HG03460 (cell line): ENCODE data around the gene SEMA3C.

ENCODE experiments used
- ATAC-seq: cut with Tn5 transposase; IDR thresholded peaks from one replicate; pipeline ENCODE4 v1.9.1; 2021; ENCODE audit not compliant: unreplicated experiment

Gene SEMA3C

DNA sequence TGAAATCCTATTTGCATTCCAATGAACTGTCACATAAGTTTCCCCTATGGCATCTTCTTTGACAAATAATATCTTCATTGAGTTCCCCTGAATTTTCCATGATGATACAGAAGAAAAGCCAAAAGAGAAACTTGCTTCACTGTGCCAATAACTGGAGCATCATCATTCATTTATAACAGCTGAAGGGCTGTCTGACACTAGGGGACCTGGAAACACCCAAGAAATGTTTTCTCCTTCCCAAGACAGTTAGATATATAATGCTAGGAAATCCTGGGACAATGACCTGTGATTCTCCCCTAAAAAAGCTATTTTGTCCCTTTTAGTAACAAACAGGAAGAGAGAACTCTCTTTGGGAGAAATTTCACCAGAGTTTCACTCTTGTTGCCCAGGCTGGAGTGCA is 133.6 kb downstream of the SEMA3C start:
- no peak for ATAC-seq

DNA sequence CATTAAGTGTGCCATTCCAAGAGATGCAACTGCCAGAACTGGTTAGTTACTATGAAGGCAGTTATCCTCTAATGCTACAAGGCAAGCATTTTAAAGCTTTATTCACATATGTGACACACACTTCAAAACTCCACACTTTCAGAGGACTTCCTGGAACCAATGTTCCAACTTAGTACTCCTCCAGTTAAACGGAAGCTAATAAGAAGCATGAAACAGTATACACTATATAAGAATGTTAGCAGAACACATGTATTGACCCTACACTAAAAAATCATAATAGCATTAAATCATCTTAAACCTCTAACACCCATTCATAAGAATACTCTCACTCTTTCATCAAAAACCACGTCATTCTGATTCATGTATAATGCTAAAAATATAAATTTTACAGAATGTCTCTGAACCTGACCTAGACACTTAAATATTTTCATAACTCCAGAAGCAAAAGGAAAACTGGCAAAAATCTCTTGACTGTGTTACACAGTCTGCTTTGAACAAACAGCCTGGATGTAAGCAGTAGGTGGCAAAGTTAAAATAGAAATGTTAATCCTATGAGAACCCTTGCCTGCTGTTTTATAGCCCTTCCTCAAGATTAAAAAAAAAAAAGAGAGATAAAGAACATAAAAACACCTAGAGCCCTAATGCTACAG is 135.0 kb downstream of the SEMA3C start:
- ATAC-seq, result no peak

DNA sequence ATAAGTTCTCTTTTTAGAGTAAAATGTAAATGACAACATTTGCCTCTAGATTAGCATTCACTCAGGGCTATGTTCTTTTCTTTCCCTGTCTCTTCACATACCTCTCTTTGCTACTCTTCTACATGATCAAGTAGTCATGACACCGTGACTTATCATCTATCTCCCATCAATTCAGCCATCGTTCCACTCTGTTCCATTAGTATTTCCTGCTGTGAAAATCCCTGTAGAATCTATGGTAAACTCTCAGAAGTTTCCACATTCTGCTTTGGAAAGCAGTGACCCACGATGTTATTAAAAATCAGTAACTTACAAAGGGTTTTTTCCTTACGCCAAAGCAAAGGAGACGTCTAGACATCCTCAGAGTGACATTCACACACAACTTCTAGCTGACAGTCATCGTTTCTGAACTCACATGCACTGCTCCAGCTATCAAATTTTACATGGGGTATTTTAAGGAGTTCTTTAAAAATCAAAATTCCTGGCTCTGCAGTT is 135.6 kb downstream of the SEMA3C start:
- no peak for ATAC-seq

DNA sequence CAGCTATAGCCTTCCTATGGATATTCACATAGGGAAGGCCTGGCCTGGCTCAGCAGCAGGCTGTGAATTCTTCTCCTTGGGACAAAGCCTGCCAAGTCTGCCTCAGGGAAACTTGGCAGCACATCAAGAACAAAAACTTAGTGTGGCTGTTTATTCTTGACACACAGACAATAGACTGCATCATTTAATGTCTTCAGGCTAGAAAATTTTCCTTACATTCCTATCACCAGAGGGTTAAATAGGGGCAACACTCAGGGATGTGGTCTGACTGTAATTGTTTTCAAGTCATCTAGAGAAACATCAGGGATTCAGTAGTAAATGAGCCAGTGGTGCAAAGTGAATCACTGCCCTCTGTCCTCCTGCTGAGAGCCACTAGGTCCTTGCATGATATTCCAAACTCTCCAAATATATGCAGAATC is 137.3 kb downstream of the SEMA3C start:
- ATAC-seq, result no peak

DNA sequence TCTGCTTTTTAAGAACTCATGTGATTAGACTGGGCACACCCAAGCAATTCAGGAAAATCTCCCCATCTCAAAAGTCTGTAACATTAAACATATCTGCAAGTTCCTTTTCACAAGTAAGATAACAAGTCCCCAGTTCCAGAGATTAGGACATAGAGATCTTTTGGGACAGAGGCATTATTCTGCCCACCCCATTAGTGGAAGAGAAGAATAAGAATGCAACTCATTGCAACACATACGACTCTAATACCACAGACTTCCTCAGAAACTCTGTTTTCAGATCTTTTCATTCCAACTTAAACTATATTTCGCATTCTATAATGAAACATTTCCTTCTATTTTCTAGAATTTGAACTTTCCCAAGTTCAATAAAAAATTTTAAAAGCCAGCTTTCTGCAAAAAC is 137.7 kb downstream of the SEMA3C start:
- no peak for ATAC-seq

DNA sequence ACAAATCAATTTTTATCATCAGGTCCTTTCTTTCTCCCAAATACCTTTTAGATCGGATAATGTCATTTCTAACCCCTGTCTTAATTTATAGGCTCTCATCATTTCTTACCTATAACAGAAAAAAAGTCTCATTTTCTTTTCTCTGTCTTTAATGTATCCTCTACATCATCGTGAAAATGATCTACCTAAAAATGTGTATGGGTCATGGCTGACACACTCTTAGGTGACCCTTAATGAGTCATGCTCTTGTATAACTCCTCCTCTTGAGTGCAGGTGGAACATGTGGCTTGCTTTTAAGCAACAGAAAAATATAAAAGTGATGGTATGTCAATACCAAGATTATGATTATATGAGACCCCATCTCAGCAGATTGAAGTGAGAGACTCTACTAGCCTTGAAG is 139.4 kb downstream of the SEMA3C start:
- ATAC-seq, result no peak

DNA sequence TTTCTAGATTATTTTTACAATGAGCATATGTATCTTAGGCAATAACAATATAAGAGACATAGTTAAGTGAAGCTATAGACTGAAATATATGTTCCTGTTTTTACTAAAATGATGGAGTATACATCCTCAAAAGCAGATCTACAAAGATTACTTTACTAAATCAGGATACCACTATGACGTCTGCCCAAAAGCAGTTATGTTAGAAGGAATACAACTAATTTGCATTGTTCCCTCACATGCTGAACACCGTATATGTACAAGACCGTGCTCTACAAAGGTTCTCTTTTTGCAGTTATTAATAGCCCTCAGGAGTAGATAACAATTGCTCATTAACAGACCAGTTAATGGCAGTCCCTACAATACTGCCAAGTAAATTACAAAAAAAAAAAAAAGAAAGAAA is 143.0 kb downstream of the SEMA3C start:
- ATAC-seq, result no peak

DNA sequence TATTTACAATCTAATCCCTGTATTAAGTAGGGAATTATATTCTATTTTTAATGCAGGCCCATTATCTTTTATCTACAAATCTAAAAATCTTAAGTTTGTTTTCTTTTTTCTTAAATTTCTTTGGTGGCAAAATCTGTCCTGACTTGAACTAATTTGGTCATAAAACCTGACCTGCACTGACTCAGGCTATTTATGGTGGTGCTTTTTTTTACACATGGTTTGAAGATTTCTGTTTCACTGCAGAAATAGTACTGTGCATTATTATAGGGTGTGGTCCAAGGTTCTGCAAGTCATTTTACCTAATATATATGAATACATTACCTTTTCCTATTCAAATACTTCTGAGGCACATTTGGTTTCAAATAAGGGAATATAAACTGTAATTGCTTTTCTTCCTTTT is 143.4 kb downstream of the SEMA3C start:
- ATAC-seq, result no peak

DNA sequence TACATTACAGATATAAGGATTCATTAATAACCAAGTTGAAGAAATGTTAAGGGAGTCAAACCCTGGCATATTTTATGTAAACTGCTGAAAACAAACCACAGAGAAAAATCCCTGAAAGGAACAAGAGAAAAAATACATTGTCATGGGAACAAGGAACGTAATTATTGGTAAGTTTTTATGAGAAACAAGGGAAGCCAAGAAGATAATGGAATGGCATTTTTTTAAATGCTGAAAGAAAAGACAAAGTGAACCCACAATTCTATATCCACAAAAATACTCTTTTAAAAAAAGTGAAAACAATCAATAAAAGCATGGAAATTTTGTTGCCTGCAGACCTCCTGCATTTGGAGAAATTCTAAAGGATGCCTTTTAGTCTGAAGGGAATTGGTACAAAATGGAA is 144.0 kb downstream of the SEMA3C start:
- no peak for ATAC-seq

DNA sequence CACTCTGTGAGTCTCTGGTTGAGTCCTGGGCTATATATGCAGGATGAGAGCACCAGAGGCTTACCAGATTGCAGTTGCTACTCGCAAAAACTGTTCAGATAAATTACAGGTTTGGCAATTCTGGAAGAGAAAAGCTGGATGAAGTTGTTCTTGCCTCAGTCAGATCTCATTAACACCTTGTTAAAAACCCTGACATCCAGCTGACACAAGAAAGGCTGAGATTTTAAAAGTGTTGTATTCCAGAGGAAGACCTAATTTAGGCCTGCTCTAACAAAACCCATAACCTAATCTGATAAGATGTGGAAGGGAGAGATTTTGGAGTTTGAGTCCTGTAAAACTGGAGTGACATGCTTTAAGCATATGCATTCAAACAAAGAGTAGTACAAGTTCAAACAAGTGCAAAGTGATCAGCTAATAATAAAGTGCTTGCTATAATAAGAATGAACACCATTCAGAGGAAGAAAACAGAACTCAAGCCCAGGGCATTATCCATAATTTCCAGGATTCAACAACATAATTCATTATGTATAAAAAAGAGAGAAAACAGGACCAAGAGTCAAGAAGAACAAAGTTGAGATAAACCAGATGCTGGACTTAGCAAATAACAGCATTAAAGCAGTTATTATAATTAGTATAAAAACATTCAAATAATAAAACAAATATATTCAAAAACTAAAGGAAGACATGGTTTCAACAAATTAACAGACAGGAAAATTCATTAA is 144.9 kb downstream of the SEMA3C start:
- ATAC-seq, result no peak

DNA sequence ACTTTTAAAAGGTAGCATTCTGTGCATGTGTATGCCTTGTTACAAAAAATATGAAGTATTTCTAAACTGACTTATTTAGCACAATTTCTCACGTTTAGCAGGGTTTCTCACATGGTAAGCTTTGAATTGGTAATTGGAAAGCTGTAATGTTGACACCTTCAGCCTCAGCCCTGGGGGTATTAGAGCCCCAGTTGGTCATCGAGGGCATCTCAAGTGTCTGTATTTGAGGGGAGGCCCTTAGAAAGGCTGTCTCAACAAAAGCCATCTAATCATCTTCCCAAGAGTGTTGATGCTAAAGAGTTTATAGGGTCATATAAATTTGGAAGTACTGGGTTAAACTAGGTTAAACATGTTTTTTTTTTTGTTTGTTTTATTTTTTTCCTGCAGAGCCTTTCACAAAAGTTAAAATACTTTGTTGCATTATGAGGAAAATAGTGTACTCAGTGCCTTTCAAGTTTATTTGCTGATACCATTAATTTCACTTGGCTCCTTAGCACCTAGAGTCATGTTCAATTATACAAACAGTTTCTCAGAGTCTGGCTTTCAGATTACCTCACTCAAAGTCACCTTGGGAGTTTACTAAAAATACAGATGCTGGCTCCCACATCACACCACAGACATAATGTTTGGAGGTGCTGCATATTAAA is 146.4 kb downstream of the SEMA3C start:
- ATAC-seq, result no peak

DNA sequence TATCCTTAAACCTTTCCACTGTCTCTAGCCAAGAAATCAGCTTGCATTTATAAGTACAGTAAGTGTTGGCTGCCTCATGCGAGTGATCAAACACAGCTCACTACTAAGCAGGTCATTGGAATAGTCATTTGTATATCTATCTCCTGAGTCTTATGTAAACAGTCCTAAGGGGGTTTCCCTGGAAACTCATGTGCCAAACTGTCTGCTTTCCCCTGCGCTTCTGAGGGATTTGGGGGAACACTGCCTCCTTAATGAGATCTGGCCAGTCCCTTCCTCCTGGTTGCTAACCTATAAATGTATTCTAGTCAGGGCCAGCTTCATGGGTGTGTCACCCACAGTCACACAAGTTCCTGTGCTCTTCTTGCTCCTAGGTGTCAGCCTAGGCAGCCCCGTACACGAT is 147.3 kb downstream of the SEMA3C start:
- no peak for ATAC-seq

DNA sequence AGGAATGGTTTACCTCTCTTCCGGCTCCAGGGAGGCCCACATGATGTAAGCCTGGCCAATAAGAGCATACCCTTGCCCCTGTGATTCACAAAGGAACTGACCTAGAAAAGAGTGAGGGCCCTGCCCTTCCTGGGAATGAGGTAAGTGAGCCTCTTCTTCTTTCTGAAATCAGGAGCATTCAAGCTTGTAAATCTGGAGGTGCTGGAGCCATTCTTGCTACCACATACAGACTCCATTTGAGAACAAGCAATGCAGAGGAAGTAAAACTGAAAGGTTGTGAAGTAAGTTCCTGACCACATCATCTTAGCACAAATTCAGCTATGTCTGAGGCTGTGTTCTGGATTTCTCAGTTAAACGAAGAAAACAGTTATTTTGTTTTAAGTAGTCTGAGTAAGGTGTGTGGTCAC is 148.2 kb downstream of the SEMA3C start:
- ATAC-seq, result peak; percentile 73

DNA sequence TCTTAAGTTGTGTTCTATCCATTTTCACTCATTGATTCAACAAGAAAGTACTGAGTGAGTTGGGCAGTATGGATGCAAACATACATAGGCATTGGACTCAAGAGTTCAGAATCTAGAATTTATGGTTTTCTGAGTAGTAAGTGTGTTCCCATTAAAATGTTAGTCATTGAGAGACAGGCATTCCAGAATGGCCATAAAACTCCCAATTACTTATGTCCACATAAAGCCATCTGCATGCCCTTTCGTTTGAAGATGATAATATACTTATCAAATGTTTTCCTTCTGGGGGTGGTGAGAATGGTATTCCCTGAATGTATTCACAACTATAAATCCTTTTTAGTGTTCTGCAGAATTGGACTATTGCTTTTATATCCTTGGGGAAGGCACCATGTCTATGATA is 148.8 kb downstream of the SEMA3C start:
- ATAC-seq, result no peak

DNA sequence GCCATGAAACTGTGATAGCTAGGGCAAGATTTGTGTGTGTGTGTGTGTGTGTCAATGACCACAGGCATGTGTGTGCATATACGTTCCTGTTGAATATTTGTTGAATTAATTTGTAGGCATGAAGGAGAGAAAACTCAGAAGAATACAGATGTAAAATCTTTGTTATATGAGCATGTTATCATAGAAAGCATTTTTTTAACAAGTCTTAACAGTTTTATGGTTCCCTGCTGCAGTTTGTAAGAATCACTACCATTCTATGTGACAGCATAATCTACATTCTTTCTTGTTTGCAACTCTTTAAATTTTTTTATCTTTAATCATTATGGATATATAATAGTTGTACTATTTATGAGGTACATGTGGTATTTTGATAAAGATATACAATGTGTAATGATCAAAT is 150.1 kb downstream of the SEMA3C start:
- no peak for ATAC-seq

DNA sequence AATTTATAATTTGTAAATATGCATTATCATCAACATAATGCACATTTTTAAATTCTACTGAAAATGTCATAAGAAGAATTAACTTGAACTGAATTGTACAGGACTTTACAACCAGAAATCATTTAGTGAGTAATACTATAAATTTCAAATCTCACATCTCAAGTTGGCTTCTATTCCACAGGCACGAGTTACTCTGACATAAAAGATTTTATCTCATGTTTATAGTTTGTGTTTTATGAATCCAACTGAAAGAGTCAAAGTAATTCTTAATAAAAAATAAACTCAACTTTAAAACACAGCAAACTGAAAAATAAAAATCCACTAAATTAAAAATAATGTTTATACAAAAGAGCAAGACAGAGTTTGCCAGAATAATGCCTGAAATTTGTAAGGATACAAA is 151.2 kb downstream of the SEMA3C start:
- no peak for ATAC-seq

DNA sequence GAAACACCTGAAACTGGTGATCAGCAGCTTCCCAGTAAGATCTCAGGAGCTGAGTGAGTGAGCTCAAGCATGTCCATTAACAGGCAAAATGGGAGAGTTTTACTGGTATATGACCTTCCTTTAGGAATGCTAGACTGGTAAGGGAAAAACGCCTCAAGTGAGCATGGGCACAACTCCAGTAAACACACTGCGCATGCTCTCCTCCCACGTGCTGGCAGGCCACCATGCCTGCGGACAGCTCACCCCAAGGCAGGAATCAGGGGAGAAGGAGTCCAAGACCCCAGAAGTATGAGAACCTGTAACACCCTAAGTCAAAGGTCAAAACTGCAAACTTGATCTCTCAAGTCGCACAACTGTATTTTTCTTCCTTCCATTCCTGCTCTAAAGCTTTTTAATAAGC is 152.1 kb downstream of the SEMA3C start:
- no peak for ATAC-seq

DNA sequence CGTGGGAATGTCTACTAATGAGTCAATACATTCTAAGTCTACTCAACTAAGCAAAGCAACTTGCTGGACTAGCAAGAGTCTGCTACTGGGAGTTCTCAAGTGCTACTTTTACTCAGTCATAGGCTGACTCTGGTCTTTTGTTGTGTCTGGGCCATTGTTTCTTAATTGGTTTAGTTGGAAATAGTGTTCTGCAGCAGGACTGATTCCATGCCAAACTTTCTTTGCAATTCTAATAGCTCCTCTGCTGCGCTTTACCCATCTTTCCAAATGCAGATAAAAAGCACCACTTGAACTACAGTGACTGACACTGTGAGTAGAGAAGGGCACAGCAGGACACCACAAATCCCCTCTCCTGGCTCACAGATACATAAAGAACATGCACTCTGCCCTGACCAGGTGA is 154.7 kb downstream of the SEMA3C start:
- no peak for ATAC-seq

DNA sequence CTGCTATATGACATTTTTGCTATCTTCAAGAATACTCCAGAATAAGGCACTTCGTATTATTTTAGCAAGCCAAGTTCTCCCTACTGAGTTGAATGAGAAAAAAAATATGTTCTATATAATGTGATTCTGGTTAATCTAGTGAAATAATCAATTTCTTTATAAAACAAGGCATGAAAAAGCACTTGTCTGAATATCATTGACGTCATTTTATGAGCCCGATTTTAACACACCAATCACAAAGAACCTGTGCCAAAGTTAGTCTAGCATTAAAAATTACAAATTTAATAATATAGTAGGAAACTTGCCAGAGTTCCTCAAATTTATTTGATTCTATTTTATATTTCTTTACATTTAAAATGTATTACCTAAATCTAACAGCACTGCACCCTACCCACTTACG is 155.1 kb downstream of the SEMA3C start:
- no peak for ATAC-seq

DNA sequence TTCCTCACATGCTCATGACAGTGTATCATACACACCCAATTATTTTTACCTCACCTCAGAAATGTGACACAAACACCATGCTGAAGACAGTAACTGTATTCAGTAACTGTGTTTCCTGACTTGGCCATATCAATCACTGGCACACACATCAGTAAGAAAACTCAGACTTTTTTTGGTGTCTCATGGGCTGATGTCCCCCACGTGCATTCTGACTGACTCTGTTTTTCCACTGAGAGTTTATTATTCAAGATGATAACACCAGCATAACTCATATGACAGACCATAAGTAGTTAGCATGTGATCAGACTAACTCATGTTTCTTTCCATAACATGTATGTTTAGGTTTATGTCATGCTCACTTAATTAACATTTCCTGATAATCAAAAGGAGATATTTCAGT is 155.6 kb downstream of the SEMA3C start:
- ATAC-seq, result no peak

DNA sequence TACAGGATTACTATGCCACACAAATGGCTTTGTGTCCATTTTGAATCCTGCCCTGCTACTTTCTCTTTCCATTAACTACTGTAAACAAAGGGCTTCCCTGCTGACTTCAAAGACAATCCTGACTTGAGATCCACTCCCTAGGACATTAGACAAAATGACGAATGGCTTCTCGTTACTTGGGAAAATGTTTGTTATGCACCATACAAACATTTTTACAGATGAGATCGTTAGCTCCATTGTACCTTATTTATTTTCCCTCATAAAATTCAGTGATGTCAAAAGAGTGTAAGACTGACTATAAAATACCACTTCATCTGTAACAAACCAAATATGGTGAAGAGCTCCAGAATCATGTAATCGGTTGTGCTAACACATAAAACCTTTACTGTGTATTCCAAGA is 158.6 kb downstream of the SEMA3C start:
- ATAC-seq, result no peak

DNA sequence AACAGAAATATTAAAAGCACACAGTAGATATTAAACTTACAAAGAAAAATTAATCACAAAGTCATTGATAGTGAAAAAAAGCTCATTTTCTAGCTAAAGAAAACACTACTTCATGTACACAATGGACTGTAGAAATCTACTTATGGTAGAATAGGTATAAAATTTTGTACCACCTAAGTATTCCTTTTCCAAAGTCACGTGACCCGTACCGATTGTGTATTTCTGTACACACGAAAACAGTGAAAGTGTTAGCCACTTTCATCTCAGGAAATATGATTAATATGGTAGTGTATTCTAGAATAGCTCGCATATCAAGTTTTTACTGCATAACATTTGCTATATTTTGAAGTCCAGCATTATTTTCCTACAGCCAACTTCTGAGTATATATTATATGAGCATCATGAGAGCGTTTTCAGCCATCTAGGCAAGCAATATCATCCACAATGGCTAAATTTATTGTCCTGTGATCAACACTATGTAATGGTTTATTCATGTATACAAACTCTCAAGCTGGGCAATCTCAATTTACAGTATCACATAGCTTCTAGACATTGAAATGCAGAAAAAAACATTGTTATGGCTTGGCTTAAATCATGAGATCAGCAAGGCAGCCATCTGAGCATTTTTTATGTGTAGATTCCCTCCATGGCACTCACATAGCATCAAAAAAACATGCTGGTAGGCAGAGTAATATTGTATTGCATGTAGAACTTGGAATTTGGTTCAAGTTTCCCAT is 165.7 kb downstream of the SEMA3C start:
- ATAC-seq, result no peak
